Activated naive CD8-positive, alpha-beta T cell (primary cell): ENCODE measurements around the gene PNPLA2.

ENCODE experiments used
- H3K27ac Mint-ChIP-seq: one replicate; pipeline ENCODE4 v1.8.0; 2021; ENCODE audit warnings: mixed read lengths
- H3K27me3 Mint-ChIP-seq: one replicate; pipeline ENCODE4 v1.8.0; 2021; ENCODE audit warnings: mixed read lengths
- H3K36me3 Mint-ChIP-seq: one replicate; pipeline ENCODE4 v1.8.0; 2021; ENCODE audit warnings: mixed read lengths
- H3K4me1 Mint-ChIP-seq: one replicate; pipeline ENCODE4 v1.8.0; 2021; ENCODE audit warnings: low read depth, mixed read lengths
- H3K4me3 Mint-ChIP-seq: one replicate; pipeline ENCODE4 v1.8.0; 2021; ENCODE audit warnings: mild to moderate bottlenecking, mixed read lengths
- H3K9me3 Mint-ChIP-seq: one replicate; pipeline ENCODE4 v1.8.0; 2021; ENCODE audit warnings: low read depth, mixed read lengths

PNPLA2 gene

DNA sequence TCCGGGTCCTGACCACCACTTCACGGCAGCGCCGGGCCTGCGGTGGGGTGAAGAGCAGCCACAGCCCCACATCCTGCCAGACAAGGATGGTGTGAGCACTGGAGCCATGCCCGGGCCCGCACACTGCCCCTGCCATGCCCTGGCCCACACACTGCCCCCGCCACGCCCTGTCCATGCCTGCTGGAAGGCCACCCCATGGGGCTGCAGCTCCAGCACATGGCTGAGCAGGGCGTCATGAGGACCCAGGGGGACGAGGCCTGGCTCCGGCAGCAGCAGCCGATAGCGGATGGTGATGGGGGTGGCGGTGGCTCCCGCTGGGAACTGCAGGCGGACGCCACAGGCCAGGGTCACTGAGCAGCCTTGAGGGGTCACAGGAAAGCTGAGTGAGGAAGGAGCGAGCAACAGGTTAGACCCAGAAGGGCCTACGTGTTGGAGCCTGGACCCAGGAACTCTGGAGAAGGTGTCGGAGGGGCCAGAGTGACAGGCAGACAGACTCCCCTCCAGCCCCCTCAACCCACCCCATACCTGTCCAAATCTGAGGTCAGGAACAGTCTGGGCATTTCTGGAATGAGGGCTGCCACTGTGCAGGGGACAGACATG, 16.6 kb upstream of the PNPLA2 start:
- no peaks in the 10 kb centered on the region for H3K27me3 Mint-ChIP-seq
- H3K4me3 Mint-ChIP-seq: no peak overlapping the region
- H3K9me3 Mint-ChIP-seq: no peaks in the 10 kb centered on the region
- H3K4me1 Mint-ChIP-seq: peaks cover 5% of the 10 kb centered on the region
- no peaks in the 10 kb centered on the region for H3K36me3 Mint-ChIP-seq
- H3K27ac Mint-ChIP-seq: no peak overlapping the region

DNA sequence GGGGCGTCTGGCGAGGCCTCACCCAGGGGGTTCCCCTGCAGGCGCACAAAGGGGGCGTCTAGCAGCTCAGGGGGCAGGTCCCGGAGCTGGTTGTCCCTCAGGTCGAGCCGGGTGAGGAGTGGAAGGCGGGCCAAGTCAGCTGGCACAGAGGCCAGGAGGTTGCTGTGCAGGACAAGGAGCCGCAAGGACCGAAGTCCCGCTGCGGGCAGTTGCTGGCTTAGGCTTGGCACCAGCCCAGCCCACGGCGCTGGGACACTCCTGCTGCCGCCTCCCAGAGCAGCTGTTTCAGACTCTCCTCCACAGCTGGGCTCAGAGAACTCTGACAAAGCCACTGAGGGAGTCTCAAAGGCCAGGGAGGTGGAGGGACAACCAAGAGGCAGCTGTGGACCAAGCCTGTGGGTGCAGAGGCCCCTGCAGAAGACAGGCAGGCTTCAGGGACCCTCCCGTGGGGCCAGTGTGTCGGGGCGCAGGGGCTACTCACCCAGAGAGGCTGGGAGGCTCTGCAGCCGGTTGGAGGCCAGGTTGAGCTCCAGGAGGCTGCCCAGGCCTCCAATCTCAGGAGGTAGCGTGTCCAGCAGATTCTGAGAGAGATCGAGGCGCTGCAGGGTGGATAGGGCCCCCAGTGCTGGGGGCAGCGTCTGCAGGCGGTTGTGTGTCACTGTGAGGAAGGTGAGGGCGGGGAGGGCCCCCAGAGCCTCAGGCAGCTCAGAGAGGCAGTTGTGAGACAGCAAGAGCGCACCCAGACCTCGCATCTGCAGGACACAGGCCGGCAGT, 15.8 kb upstream of the PNPLA2 start:
- Mint-ChIP-seq H3K9me3 (no peaks in the 10 kb centered on the region), H3K4me3 (no peak overlapping the region), H3K36me3 (no peaks in the 10 kb centered on the region), H3K27ac (no peak overlapping the region), H3K27me3 (no peaks in the 10 kb centered on the region), H3K4me1 (peaks cover 8% of the 10 kb centered on the region)

DNA sequence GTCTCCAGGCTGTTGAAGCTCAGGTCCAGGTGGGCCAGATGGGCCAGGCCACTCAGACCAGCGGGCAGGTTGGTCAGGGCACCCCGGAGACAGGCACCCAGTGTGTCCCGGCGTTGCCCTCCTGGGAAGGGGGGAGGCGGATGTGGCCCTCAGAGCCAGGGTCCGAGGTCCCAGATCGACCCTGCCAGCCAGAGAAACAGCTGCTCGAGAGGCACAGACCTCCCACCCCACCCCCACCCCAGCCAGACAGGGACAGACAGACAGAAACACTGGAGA, 15.3 kb upstream of the PNPLA2 start:
- no peak overlapping the region for H3K4me3 Mint-ChIP-seq
- H3K27me3 Mint-ChIP-seq: no peaks in the 10 kb centered on the region
- H3K4me1 Mint-ChIP-seq: peaks cover 9% of the 10 kb centered on the region
- H3K36me3 Mint-ChIP-seq: no peaks in the 10 kb centered on the region
- H3K9me3 Mint-ChIP-seq: no peaks in the 10 kb centered on the region
- no peak overlapping the region for H3K27ac Mint-ChIP-seq

DNA sequence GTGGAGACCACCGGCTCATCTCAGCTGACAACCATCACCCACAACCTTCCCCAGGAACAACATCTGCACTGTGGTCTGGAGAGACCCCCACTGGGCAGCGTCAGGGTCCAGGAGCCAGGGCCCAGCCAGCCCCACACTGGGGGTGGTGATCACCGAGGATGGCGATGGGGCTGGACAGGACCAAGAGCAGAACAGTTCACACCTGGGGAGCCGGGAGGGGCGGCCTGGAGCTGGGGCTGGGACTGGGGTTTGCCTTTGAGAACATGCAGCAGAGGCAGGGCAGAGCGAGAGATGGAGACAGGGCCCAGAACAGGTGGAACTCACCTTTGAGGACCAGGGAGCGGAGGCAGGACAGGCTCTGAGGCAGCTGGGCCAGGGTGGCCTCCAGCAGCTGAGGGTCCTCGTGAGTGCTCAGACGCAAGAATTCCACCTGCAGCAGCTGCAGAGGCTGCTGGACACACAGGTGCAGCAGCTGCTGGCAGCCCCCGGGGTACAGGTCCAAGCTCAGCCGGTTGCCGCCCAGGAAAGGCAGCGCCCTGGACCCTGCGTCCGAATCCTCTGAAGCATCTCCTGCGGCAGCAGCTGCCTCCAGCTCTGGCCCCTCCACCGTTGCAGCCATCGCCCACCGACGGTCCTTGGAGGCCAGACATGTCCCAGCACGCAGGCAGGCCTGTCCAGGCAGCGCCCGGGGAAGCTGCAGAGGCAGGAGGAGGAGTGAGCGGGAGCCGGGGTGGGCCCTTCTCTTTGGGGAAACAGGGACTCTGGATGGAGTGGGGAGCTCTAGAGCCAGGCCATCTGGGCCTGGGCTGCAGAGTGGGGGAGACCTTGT, 14.7 kb upstream of the PNPLA2 start:
- Mint-ChIP-seq H3K9me3 (no peaks in the 10 kb centered on the region), H3K4me1 (peaks cover 15% of the 10 kb centered on the region), H3K27ac (no peak overlapping the region), H3K27me3 (no peaks in the 10 kb centered on the region), H3K36me3 (no peaks in the 10 kb centered on the region), H3K4me3 (peak overlapping the region; percentile 75)

DNA sequence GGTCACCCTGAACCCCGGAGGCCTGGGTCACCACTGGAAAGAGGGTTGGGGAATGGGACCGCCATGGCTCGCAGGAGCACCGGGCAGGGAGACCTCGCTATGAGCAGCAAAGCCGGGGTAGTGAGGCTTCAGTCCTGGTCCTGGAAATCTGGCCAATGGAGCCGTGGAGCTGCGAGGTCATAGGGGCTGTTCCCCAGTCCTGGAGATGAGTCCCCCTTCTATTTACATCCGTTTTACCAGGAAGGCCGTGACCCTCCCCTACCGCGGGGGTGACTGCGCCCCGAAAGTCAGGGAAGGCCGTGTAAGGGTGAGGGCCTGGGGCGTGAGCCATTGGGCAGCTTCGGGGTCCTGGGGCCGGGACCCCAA, 14.1 kb upstream of the PNPLA2 start:
- peak overlapping the region; percentile 75 for H3K4me3 Mint-ChIP-seq
- H3K27ac Mint-ChIP-seq: peak overlapping the region; percentile 50
- peaks cover 16% of the 10 kb centered on the region for H3K4me1 Mint-ChIP-seq
- no peaks in the 10 kb centered on the region for H3K36me3 Mint-ChIP-seq
- H3K27me3 Mint-ChIP-seq: no peaks in the 10 kb centered on the region
- no peaks in the 10 kb centered on the region for H3K9me3 Mint-ChIP-seq

DNA sequence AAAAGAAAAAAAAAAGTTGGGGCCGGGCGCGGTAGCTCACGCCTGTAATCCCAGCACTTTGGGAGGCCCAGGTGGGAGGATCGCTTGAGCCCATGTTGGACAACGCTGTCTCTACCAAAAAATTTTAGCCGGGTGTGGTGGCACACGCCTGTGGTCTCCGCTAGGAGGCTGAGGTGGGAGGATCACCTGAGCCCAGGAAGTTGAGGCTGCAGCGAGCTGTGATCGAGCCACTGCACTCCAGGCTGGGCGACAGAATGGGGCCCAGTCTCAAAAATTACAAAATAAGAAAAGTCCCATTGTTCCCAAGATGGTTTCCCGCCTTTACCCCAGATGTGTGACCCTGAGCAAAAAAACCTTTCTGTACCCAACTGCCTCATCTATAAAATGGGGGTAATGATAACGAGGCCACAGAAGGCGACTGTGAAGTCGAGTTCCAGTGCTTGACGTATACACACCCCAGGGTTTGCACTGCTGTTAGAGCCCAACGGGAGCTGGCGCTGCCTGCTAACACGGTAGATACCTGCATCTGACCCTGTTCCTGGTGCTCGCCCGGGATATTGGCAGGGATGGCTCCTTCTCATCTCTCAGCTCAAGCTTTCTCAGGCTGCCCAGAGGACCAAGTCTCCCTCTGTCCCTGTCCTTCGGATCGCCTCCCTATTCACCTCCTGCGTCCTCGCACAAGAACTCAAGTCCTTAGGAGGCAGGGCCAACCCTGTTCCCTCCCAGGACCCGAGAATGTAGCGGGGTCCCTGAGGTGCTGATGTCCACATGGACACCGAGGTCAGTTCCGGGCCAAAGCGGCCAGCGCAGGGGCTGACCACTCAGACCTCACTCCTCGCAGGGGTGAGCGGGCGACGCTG, 10.1 kb upstream of the PNPLA2 start:
- H3K27ac Mint-ChIP-seq: peak overlapping the region; percentile 98
- H3K4me3 Mint-ChIP-seq: peak overlapping the region; percentile 93
- H3K9me3 Mint-ChIP-seq: no peaks in the 10 kb centered on the region
- H3K4me1 Mint-ChIP-seq: peaks cover 36% of the 10 kb centered on the region
- peaks cover 5% of the 10 kb centered on the region for H3K36me3 Mint-ChIP-seq
- no peaks in the 10 kb centered on the region for H3K27me3 Mint-ChIP-seq

DNA sequence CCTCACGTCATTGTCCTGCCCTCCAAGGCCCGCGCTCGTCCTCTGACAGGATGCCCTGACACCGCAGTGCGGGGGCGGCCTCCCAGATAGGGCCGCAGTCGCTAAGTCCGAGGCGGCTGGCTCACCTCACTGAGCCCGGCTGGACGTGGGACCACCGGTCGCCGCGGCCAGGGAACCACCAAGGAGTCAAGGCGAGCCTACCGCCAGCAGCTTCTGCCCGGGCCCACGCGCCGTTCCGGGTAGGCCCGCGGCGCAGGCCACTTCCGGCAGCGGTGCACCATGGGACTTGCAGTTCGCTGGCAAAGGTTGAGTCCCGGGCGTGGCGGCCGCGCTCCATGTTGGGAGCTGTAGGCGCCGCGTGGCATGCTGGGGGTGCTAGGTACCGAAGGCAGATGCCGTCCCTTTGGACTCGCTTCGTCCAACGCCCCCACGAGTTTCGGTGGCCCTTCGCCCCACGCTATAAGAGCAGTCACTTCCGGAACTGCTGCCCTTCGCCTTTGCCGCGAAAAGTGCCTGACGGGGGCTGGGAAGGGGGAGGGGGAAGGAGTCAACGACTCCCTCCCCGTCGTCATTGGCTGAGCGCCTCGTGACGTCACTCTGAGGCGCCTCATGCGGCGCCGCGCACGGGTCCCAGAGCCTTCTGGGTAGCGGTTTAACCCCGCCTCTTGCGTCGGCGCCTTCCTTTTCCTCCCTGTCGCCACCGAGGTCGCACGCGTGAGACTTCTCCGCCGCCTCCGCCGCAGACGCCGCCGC, 9.3 kb upstream of the PNPLA2 start, which contains the start of gene RPLP2:
Gene RPLP2 (plus strand): TSS at position 681 of the 753 bp plus-strand sequence. CDS start 268 bp downstream, outside the sequence.
- H3K4me3 Mint-ChIP-seq: peak within 1 kb of the TSS; percentile 93
- peaks cover 32% of the 10 kb centered on the region for H3K4me1 Mint-ChIP-seq
- peak within 1 kb of the TSS; percentile 98 for H3K27ac Mint-ChIP-seq
- H3K27me3 Mint-ChIP-seq: no peaks in the 10 kb centered on the region
- peaks cover 5% of the 10 kb centered on the region for H3K36me3 Mint-ChIP-seq
- no peaks in the 10 kb centered on the region for H3K9me3 Mint-ChIP-seq

DNA sequence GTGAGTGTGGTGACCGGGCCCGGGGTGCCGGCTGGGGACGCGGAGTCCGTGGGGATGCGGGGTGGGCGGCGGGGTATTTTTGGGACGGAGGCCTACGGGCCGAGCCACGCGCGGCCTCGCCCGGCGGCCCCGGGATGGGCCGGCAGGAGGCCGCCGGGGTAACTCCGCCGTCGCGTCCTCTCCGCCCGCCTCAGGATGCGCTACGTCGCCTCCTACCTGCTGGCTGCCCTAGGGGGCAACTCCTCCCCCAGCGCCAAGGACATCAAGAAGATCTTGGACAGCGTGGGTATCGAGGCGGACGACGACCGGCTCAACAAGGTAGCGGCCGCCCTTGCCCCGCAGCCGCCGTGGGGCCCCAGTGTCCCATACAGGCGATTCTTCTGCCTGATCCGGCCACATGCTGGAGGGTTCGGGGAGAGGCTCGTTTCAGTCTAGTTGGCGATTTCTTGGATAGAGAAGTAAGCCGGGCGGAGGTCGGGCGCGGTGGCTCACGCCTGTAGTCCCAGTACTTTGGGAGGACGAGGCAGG, 8.6 kb upstream of the PNPLA2 start:
- Mint-ChIP-seq H3K27me3 (no peaks in the 10 kb centered on the region), H3K4me3 (peak overlapping the region; percentile 93), H3K27ac (peak overlapping the region; percentile 98), H3K9me3 (no peaks in the 10 kb centered on the region), H3K36me3 (peaks cover 5% of the 10 kb centered on the region), H3K4me1 (peaks cover 31% of the 10 kb centered on the region)

DNA sequence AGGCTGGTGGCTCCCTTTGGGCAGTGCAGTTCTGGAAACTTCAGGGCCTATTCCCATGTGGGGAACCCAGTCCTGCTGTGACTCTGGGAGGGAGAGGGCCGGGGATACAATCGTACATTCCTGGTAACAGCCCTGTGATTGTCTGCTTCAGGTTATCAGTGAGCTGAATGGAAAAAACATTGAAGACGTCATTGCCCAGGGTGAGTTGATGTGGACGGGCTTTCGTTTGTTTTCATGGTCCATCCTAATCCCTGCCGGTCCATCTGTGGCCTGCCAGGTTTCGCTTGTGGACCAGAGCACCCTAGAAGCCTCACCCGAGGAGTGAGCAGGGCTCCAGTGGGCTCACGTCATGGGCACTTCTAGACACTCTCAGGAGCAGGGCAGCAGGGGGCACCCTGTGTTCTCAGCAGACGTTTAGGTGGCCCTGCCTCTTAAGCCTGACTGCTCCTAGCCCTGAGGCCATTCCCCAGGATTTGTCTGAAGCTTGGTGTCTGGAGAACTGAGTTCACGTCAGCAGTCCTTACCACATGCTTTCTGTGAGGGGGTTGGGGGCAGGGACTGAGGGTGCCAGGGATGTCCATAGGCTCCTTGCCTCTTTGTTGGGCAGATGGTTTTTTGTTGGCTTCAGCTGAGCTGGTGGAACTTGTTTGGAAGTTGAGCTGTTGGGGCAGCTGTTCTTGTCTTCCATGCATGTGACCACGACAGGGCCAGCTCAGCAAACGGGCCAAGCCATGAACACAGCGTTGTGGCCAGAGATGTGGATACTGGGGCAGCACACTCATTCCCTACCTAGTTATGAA, 7.1 kb upstream of the PNPLA2 start:
- H3K27me3 Mint-ChIP-seq: no peaks in the 10 kb centered on the region
- H3K4me3 Mint-ChIP-seq: peak overlapping the region; percentile 91
- H3K36me3 Mint-ChIP-seq: peaks cover 5% of the 10 kb centered on the region
- peak overlapping the region; percentile 93 for H3K27ac Mint-ChIP-seq
- H3K4me1 Mint-ChIP-seq: peaks cover 31% of the 10 kb centered on the region
- no peaks in the 10 kb centered on the region for H3K9me3 Mint-ChIP-seq

DNA sequence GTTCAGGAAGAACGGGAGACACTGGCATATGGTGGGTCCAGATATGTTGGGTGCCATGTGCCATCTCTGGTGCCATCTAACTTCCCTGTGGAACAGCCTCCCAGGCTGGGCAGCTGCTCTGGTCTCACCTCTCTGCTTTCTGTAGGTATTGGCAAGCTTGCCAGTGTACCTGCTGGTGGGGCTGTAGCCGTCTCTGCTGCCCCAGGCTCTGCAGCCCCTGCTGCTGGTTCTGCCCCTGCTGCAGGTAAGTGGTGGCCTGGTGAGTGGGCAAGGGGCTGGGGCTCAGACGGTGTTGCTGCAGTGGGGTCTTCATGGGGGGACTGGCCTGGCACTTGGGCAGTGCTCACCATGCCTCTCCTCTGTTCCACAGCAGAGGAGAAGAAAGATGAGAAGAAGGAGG, 6.3 kb upstream of the PNPLA2 start:
- peaks cover 5% of the 10 kb centered on the region for H3K36me3 Mint-ChIP-seq
- peak overlapping the region; percentile 91 for H3K4me3 Mint-ChIP-seq
- no peaks in the 10 kb centered on the region for H3K9me3 Mint-ChIP-seq
- H3K27me3 Mint-ChIP-seq: no peaks in the 10 kb centered on the region
- peaks cover 31% of the 10 kb centered on the region for H3K4me1 Mint-ChIP-seq
- peak overlapping the region; percentile 93 for H3K27ac Mint-ChIP-seq

DNA sequence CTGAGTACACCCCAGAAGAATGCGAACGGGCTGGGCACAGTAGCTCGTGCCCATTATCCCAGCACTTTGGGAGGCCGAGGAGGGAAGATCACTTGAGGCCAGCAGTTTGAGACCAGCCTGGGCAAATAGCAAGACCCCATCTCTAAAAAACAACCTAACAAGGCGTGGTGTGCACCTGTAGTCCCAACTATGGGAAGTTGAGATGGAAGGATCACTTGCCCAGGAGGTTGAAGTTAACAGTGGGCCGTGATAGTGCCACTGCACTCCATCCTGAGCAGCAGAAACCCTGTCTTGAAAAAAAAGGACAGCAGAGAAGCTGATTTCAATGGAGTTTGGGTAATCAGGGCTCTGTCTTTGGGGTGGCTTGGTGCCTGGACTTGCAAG, 5.7 kb upstream of the PNPLA2 start:
- peak overlapping the region; percentile 93 for H3K27ac Mint-ChIP-seq
- H3K4me3 Mint-ChIP-seq: peak overlapping the region; percentile 91
- no peaks in the 10 kb centered on the region for H3K9me3 Mint-ChIP-seq
- H3K36me3 Mint-ChIP-seq: peaks cover 5% of the 10 kb centered on the region
- H3K4me1 Mint-ChIP-seq: peaks cover 27% of the 10 kb centered on the region
- no peaks in the 10 kb centered on the region for H3K27me3 Mint-ChIP-seq

DNA sequence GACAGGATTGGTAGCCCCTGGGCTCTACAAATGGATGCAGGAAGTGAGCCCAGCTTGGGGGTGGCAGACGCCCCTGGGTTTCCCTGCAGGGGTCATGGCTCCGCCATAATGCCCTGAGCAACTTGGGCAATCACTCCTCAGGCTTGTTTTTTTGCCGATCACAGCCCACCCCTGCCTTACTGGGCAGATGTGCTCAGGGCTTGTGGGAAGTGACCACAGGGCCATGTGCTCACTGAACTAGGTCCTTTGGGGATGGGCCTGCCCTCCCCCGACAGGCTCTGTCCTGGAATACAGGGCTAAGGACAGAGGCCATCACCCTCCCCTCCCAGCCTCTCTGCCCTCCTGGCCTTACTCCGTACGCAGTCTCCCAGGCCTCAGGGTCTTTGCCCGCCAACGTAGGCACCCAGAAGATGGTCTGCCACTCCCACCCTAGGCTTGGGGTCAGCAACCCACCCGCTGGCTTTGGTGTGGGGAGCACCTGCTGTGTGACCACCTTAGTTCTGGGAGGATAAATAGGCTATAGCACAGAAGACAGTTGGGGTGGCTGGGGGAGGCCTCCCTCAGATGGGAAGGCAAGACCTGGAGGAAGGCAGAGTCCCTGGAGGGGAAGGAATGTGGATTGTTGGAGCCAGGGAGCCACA, 5.1 kb upstream of the PNPLA2 start:
- no peaks in the 10 kb centered on the region for H3K27me3 Mint-ChIP-seq
- peaks cover 24% of the 10 kb centered on the region for H3K4me1 Mint-ChIP-seq
- H3K27ac Mint-ChIP-seq: peak overlapping the region; percentile 11
- H3K9me3 Mint-ChIP-seq: no peaks in the 10 kb centered on the region
- peaks cover 5% of the 10 kb centered on the region for H3K36me3 Mint-ChIP-seq
- peak overlapping the region; percentile 46 for H3K4me3 Mint-ChIP-seq
